HL-60 (cell line): ENCODE results near the gene CYTH4.

Experiments
- DNase-seq, 2 experiments: peaks; one replicate each; pipeline ENCODE4 v3.0.0-alpha.2; 2010 to 2020; ENCODE audit warnings: low read depth in 1 of 2, low spot score in 1 of 2
- H3K27ac ChIP-seq: fragments of 250-450 bp; sonication (Bioruptor Pico); replicated peaks from 2 replicates; pipeline ENCODE4 v1.5.1; 2020; ENCODE audit warnings: mild to moderate bottlenecking, moderate library complexity
- H3K27me3 ChIP-seq: fragments of 250-450 bp; sonication (Bioruptor Pico); 2 replicates; pipeline ENCODE4 v1.5.1; 2021; ENCODE audit warnings: mild to moderate bottlenecking, moderate library complexity; ENCODE audit not compliant: insufficient read depth, poor library complexity, severe bottlenecking
- H3K4me3 ChIP-seq: replicated peaks from 2 replicates; pipeline ENCODE4 v1.5.1; 2011; ENCODE audit warnings: mild to moderate bottlenecking, control low read depth, low read length; ENCODE audit not compliant: insufficient read depth
- GABPA ChIP-seq: IDR thresholded peaks from 2 replicates; pipeline ENCODE4 v1.6.1; 2012; ENCODE audit warnings: low read depth
- POLR2AphosphoS5 ChIP-seq: IDR thresholded peaks from 2 replicates; pipeline ENCODE4 v1.6.1; 2012; ENCODE audit warnings: low read depth
- SPI1 ChIP-seq: IDR thresholded peaks from 2 replicates; pipeline ENCODE4 v1.6.1; 2012; ENCODE audit warnings: low read depth, mild to moderate bottlenecking, borderline replicate concordance
- TF ChIP-seq, protein P1 (sequence below): IDR thresholded peaks from 2 replicates; pipeline ENCODE4 v1.6.1; 2012; ENCODE audit warnings: low read depth; ENCODE audit not compliant: insufficient replicate concordance
- TF ChIP-seq, protein P2 (sequence below): IDR thresholded peaks from one replicate; pipeline ENCODE4 v1.5.1; 2011; ENCODE audit warnings: low read length, control low read depth, inconsistent platforms; ENCODE audit not compliant: insufficient read depth

CYTH4 gene

DNA sequence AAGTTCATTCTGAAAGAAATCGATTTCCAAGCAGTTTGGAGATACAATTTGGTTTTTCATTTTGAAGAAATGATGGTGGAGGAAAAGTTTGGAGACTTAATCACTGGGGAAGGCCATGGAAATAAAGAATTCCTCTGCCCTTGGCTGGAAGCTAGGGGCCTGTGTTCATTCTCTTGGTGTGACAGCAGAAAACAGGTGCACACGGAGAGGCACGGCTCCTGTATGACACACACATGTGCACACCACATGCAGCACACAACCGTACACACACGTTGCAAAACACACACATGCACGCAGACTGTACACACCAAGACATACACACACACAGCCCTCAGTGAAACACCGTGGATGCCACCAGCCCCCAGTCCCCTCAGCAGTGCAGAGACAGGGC is 64.2 kb downstream of the CYTH4 start:
- TF ChIP-seq, protein P1, sequence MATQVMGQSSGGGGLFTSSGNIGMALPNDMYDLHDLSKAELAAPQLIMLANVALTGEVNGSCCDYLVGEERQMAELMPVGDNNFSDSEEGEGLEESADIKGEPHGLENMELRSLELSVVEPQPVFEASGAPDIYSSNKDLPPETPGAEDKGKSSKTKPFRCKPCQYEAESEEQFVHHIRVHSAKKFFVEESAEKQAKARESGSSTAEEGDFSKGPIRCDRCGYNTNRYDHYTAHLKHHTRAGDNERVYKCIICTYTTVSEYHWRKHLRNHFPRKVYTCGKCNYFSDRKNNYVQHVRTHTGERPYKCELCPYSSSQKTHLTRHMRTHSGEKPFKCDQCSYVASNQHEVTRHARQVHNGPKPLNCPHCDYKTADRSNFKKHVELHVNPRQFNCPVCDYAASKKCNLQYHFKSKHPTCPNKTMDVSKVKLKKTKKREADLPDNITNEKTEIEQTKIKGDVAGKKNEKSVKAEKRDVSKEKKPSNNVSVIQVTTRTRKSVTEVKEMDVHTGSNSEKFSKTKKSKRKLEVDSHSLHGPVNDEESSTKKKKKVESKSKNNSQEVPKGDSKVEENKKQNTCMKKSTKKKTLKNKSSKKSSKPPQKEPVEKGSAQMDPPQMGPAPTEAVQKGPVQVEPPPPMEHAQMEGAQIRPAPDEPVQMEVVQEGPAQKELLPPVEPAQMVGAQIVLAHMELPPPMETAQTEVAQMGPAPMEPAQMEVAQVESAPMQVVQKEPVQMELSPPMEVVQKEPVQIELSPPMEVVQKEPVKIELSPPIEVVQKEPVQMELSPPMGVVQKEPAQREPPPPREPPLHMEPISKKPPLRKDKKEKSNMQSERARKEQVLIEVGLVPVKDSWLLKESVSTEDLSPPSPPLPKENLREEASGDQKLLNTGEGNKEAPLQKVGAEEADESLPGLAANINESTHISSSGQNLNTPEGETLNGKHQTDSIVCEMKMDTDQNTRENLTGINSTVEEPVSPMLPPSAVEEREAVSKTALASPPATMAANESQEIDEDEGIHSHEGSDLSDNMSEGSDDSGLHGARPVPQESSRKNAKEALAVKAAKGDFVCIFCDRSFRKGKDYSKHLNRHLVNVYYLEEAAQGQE = no peak
- TF ChIP-seq GABPA = no peak
- no peak for TF ChIP-seq SPI1
- TF ChIP-seq, protein P2, sequence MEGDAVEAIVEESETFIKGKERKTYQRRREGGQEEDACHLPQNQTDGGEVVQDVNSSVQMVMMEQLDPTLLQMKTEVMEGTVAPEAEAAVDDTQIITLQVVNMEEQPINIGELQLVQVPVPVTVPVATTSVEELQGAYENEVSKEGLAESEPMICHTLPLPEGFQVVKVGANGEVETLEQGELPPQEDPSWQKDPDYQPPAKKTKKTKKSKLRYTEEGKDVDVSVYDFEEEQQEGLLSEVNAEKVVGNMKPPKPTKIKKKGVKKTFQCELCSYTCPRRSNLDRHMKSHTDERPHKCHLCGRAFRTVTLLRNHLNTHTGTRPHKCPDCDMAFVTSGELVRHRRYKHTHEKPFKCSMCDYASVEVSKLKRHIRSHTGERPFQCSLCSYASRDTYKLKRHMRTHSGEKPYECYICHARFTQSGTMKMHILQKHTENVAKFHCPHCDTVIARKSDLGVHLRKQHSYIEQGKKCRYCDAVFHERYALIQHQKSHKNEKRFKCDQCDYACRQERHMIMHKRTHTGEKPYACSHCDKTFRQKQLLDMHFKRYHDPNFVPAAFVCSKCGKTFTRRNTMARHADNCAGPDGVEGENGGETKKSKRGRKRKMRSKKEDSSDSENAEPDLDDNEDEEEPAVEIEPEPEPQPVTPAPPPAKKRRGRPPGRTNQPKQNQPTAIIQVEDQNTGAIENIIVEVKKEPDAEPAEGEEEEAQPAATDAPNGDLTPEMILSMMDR = no peak
- H3K27me3 ChIP-seq = no peaks in the 10 kb centered on the region
- no peak overlapping the region for H3K4me3 ChIP-seq
- no peak for DNase-seq
- H3K27ac ChIP-seq = no peak overlapping the region

DNA sequence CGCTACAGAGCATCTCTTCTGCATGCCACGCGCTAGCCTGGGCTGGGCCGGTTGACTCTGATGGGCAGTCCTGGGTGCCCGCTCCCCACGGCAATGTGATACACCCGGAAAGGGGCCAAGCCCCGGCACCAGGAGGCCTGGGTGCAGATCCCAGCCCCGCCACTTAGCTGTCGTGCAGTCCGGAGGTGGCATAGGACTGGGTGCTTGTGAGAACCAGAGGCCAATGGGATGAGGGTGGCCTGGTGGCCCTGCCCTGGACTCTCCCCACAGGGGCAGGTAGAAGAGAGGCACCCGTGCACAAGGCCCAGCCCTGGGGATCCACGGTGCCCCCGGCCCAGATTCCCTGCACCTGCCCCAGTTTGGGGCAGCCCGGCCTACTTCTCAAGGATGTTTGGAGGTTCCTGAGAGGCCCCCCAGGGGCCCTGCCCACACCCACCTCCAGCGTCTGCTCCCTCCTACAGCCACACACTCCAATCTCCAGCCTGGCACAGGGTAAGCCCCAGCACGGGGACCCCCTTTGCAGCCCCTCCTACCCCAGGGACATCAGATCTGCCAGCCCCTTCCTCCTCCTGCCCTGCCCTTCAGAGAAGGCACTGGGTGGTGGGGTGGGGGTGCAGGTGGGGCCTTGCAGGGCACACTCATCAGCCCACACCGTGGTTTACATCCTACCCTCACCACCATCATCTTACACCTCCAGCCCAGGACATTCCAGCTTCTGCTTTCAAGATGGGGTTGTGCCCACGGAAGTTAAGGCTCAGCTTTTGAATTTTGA is 66.9 kb downstream of the CYTH4 start:
- Histone ChIP-seq H3K27me3 (no peaks in the 10 kb centered on the region), H3K27ac (no peak overlapping the region), H3K4me3 (no peak overlapping the region)
- DNase-seq = no peak
- TF ChIP-seq, protein P2 = no peak

DNA sequence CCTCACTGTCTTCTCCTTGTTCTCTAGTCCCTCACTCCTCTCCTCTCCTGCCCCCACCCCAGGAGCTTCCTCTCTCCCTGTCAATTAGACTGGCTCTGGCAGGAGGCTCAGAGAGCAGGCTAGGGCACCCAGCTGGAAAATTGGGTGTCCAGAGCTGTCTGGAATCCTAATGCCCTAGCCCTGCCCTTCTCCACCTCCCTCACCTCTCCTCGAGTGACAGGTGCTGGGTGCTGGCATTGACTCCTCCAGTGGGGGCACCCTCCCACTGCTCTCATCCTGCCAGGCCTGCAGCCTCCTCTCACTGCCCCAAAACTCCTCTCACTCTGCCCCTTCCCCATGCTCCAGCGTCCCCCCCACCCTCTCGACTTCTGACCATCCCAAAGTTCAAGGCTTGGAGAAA is 68.9 kb downstream of the CYTH4 start:
- Histone ChIP-seq H3K4me3 (no peak overlapping the region), H3K27me3 (no peaks in the 10 kb centered on the region), H3K27ac (no peak overlapping the region)
- no peak for DNase-seq
- TF ChIP-seq GABPA (no peak), POLR2AphosphoS5 (no peak)
- TF ChIP-seq, protein P1 = no peak

DNA sequence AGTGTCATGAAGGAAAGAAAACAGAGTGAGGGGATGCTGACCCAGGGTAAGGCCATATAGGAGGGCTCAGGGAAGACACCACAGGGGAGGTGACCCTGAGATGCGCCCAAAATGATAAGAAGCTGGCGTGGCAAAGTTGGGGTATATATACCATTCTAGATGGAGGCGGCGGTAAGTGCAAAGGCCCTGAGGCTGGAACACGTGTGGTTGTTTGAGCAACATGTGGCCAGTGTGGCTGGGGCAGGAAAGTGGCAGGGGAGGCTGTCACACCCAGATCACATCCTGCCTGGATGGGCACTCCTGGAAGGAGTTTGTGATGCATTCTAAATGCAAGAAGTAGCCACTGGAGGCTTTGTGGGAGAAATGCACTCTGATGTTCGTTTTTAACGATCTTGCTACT is 70.2 kb downstream of the CYTH4 start:
- H3K27me3 ChIP-seq = no peaks in the 10 kb centered on the region

More for the DNA sequence above, 70.2 kb downstream of the CYTH4 start:
- no peak for DNase-seq
- no peak overlapping the region for H3K27ac ChIP-seq
- TF ChIP-seq POLR2AphosphoS5 = no peak
- TF ChIP-seq, protein P1 = no peak
- TF ChIP-seq, protein P2 = no peak
- no peak for TF ChIP-seq SPI1
- no peak for TF ChIP-seq GABPA
- no peak overlapping the region for H3K4me3 ChIP-seq
